GM20431 (cell line): ENCODE data around the gene CAPN13.

Source experiments
- in situ Hi-C: fragments of 300-500 bp; cut with MseI, MboI; formaldehyde crosslinking; loops from one replicate; pipeline ENCODE4 v1.15.0; 2020; ENCODE audit warnings: low sequenced_read_pairs; ENCODE audit not compliant: unreplicated experiment

CAPN13 gene

DNA sequence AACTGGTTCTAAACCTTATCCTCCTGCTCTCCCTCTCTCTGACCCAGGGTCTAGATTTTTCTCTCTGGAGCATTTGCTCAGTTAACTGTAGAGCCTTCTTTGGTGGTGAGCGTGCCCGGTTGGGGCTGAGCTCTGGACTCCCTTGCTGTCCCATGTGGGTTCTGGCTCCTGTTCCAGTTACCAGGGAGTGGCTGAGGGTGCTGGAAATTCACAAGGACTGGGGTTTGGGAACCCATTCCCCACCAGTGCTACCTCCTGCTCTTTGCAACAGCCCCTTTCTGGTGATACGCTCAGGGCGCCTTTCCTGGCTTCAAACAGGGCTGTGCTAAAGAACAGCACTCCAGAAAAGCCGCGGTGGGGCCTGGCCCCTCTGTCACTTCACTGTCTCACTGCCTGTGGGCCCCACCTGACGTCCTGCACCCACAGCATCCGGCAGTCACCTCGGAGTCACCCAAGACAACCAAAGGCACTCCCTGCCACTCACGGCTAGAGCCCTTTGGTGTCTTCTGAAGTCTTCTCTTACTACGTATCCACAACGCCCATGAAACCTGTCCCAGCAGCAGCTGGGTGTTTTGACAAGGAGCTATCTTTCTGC is 41.3 kb downstream of the CAPN13 start:
- in situ Hi-C loops = no loop called here

DNA sequence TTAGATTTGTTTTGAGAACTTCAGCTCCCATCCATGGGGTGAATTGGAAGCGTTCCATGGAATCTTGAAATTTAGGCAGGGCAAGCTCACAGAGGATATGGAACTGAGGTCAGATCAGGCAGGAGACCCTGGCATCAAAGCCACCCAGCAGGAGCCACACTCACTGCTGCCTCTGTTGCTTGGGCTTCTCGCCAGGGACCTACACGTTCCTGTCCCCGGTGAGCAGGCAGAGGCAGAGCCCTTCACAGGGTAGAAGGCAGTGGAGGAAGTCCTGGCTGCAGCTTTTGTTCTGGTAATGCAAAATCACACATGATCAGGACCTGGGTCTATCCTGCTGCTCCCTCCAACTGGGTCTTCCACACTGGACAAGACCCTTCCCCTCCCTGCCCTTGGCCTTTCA is 42.1 kb downstream of the CAPN13 start:
- in situ Hi-C loops = no loop called here

DNA sequence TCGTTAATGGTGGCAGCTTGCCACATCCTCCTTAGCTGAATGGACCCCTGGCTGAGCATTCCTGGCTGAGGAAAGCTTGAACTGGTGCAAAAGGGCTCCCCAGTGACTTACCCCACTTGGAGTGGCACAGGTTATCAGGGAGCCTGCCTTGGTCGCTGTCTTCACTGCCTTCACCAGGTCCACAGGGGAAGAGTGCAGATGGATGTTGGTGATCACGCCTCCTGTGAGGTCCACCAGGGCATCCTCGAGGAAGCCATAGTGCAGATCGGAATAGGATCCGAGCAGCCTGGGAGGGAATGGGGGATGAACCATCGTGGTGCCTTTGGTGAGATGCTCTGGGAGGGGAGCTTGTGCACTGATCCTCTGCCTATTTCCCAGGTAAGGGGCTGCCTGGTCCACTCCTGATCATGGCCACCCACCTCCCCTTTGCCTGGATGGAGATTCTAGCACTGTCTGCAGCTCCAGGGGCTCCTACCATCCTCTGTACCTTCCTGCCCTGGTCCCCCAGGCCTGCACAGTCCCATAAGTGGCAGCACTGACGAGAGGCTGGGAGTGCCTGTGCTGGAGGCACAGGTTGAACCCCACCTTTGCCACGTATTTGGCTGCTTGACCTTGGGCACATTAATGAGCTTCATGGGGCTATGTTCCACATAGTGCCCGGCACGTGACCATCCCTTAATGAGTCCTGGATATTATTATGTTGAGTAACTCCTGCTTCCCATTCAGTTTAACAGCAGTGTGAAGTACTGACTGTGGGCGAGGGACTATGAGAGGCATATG is 43.0 kb downstream of the CAPN13 start:
- in situ Hi-C loops = no loop called here

DNA sequence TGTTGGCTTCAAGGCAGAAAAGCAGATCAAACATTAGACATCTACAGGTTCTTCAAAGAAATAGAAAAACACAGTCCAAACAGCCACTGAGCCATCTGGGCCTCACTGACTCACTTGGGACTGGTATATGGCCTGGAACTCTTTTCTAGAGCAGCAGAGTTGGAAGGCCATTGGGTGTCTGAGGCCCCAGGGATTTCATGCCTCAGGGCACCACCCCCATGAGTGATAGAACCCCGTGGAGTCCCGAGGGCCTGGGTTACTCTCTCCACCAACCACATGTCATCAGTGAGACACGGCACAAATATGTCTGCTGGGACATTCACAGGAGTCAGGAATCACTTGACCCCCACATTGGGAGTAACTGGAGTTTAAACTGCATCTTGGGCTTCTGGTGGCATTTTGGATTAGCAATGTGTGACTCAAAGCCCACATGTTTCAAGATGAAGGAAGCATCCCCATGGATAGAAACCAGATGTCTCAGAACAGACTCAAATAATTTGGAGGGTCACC is 44.0 kb downstream of the CAPN13 start:
- in situ Hi-C loops = no loop called here

DNA sequence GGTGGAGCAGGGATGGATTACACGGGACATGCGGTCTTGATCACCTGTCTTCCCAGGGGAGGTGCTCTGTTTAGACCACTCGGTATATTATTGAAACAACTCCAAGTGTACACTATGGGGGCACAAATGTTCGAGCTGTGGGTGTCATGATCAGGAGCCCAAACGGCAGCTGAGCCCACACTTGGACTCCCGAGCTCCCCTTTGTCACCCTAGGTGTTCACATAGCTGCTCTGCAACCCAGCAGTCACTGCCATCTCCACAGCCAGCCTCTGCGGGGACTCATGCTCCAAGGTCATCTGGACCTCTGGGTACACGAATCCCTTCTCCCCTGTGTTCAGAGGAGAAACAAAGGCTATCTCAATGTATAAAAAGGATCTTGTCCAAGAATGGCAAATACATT is 46.0 kb downstream of the CAPN13 start:
- in situ Hi-C loops = no loop called here

DNA sequence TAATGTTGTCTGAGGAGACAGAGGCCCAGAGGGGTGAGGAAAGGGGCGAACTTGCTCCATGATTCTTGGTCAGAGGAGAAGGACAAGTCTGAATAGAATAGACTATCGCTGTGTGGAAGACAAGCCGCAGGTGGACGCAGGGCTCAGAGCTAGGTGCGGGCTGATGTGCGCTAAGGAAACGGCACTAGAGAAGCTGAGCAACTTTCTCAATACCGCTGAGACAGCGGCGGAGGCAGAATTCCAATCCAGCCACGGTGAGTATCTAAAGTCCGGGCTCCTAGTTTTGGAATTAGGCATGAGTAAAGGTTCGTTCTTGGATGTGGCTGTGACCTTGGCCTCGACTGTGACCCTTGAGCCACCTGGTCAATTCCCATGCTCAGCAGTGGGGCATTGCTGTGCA is 47.8 kb downstream of the CAPN13 start:
- in situ Hi-C loops = no loop called here

DNA sequence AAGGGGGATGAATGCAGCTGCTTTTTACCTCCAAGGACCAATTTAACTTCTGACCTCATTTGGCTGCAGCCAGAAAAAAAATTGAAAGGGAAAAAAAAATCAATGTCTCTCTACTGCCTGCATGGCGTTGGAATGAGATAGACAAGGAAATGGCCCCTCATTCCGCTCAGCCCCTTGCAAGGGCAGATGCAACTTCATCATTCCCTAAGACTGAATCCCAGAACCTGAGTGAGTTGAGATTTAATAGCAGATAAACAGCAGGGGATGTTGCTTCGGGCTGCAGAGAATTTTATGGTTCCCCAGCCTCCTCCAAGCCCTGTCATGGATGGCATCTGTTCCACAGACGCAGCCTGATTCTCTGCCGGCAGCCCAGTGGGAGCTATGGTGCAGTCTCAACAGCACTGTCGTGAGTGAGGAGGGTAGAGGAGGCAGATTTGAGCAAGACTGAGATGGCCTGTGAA is 49.0 kb downstream of the CAPN13 start:
- in situ Hi-C loops = no loop called here

DNA sequence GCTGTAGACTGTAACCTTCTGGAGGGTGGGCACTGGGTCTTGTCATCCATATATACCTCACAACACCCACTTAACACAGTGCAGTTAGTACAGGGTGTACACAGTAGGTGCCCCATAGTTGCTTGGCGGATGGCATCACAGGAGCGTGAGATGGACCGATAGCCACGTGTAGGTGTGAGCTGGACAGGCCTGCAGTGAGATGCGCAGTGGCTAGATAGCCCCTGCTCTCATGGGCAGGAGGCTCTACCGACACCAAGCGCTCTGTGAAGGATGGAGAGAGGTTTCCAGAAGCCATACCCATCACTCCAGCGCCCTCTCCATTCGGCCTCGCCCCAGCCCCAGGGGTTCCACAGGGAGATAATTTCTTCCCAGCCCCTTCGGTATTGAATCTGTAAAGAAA is 49.5 kb downstream of the CAPN13 start:
- in situ Hi-C loops = no loop called here

DNA sequence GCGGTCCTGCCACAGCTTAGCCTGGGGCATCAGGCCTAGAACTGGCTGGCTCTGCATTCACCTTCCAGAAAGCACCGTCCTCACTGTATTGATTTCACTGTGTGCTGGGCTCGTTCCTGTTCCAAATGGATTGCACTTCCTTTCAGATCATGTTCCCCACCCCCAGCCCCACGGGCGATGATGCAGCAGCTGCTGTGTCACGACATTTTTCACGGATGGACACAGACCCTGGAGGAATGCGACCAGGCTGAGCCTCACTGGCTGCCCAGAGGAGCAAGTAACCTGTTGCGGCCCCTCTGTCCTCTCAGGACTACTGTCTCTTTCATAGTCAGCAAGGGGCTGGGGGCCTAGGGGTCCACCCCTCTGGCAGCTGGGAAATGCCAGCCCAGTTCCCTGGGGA is 50.3 kb downstream of the CAPN13 start:
- in situ Hi-C loops = no loop called here

DNA sequence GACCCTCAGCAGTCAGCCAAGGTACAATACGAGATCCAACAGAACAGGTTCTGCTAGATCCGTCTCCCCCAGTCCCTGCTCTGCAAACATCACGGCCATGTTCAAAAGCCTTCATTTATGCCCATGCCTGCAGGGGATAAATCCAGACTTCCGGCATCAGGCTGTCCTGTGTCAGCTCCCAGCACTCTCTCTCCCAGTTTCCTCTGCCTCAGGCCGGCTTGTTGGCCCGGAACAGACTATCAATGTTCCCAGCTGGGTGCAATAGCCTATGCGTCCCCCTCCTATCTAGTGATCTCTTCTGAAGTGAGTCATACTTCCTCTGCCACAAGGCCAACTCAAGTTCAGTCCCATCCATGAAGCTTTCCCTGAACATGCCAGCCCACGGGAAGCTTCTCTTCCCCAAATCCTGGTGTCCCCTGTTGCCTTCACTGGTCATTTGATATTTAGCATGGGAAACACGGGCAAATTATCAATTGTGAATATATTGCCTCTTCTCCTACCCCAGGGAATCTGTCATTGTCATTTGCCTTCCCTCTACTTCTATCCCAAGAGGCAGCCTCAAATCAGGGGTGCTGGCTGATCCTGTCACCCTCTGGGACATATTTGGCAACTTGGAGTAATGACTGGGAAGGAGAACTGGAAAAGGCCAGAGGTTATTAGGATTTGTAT is 51.1 kb downstream of the CAPN13 start:
- in situ Hi-C loops = no loop called here

DNA sequence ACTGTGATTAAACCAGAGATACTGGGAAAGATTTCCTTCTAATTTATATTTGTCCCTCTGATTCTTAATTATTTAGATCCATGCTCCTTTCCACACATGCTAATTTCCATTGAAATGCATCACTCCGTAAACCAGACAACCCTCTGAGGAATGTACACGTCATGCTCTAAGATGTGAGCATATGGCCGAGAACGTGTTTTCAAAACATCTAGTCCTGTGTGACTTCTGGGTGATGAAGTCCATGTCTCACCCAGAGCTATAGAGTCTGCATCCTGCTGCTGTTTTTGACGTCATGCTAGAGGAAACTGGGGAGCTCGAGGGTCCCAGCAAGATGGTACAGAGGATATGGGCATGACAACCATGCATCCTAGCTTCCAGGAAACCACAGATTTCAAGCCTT is 53.6 kb downstream of the CAPN13 start:
- in situ Hi-C loops = no loop called here

DNA sequence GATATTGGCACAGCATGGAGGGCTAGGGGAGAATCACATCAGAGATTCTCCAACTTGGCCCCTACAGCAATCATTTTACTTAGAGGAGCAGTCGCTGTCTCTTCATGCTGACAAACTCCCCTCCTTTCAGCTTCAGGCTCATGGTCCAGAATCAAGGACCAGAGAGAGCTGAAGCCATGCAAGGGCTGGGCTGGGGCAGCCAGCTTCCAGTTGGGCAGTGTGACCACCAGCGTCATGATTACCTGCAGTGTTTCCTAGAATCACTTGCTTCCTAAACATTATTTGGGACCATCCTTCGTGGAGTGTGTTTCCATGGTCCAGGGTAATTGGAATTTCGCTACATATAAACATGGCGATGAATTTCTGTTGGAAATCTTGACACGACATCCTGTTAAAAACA is 54.4 kb downstream of the CAPN13 start:
- in situ Hi-C loops = no loop called here

DNA sequence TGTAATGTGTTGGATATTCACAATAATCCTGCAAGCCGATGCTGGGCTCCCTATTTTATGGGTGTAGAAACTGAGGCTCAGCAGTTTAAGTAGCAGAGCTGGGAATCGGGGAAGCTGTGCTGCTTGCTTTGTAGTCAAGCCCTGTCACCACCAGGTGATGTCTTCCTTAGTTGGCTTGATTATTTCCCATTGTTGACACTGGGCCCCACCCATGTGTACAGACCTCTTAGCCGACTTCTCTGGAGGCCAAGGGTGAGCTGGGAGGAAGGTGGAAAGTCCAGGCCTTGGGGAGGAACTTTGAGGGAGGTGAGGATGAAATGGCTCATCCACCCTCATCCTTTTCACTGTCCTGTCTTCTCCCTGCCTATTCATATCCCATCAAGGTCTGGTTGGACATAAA is 60.0 kb downstream of the CAPN13 start:
- in situ Hi-C loops = no loop called here

DNA sequence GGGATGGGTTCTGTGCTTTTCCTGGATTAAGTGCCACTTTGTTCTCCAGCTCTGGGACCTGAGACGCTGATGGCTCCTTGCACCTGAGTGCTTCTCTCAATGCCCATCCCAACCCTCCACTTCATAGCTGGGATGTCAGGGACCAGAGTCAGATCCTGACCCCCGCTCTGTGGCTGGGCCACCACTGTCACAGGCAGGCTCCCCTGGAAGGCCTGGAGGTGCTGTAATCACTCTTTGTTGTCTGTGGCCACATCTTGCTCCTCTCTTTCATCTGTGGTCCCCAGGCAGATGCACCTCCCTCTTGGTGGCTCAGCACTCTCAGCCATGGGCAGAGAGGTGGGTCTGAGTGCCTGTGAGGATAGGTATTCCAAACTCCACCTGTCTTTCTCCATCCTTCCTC is 62.4 kb downstream of the CAPN13 start:
- in situ Hi-C loops = no loop called here

DNA sequence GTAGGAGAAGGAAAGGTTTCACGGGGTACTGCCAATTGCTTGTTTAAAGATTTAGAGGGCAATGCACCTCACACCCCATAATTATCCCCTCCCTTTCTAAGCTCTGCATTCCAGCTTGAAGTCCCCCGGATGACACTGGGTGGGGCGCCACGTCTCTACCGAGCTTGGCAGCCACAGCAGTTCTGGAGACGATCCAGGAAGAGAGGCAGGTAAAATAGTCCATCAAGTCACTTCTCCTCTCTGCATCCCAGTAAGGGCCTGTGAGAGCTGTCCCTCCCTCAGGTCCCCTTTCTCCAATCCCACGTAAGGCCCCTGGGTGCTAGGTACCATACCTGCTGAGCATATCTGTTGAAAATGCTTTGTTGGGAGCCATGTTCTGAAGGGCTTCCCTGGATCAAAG is 65.7 kb downstream of the CAPN13 start:
- in situ Hi-C loops = no loop called here

DNA sequence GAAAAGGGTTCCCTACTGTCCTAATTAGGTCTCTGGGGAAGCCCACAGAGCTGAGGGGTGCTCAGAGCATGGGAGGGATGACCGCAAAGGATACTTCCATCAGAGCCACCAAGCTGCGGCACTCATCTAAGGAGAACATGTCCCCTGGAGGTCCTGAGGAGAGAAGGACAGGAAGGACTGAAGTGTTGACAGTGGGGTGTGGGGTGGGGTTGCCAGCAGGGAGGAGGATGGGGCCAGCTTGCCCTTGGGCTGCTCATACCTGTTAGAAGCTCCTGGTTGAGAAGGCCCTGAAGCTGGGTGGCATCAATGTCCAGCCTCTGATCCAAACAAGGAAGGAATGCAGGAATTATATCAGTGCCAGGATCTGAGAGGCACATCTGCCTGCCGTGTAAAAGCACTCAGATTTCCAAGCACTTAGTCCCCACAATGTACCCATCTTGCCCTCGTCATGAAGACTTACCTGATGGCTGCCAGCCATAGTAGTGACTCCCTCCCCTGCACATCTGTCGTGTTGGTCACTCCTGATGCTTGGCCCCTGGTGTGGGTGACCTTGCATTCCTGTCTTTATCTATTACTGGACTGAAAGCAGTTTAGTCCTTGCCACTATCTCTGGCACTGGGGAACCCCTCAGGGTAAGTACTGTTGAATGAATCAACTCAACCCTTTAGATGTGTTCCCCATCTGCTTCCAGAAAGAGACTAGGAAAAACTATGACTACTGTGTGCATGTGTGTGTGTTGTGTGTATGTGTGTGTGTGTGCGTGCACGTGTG is 68.9 kb downstream of the CAPN13 start:
- in situ Hi-C loops = no loop called here

DNA sequence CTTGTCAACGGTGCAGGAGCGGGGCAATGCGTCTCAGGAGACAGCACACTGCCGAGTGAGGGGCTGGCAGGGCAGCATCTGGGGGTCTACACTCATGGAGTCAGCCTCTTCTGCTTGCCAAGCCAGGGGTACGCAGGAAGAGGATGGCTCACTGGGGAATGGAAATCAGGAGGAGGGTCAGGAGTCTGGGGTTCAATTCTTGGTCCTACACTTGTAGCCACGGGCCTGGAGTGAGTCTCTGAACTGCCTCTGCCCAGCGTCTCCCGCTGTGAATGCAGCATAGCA is 70.0 kb downstream of the CAPN13 start:
- in situ Hi-C loops = no loop called here

DNA sequence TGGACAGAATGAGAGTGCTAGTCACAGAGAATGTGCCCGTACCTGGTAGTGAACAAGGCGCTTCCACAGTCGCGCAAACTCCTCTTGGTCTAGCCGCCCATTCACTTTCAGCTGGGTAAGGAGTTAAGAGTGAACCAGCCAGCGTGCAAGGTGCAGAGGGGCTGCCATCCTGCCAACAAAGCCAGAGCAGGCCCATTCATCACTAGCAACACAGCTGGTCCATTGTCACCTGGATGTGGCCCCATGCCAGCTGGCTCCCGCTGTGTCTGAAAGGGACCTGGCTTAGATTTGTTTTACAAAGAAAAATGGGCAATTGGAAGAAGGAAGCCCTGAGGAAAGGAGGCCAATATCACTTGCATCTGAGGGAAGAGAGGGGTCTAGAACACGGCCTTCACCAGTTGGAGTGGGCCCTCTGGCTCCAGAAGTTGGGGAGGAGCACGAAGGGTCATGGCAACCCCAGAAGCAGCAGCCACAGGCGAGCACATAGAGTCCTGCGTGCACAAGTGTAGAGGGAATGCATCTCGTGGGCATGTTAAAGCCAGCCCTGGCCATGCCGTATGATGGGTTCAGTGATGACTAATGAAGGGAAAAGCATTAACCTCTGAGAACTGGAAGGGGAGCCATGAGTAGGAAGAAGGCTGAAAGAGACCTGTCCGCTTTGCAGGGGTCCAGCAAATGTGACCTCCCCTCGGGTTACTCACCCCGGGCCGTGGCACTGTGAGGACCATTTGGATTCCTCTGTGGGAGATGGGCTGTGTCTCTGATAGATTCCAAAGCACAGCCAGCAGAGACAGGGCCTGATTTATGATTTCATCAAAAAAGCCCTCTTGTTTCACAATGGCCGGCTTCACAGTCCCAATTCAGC is 70.6 kb downstream of the CAPN13 start:
- in situ Hi-C loops = no loop called here

DNA sequence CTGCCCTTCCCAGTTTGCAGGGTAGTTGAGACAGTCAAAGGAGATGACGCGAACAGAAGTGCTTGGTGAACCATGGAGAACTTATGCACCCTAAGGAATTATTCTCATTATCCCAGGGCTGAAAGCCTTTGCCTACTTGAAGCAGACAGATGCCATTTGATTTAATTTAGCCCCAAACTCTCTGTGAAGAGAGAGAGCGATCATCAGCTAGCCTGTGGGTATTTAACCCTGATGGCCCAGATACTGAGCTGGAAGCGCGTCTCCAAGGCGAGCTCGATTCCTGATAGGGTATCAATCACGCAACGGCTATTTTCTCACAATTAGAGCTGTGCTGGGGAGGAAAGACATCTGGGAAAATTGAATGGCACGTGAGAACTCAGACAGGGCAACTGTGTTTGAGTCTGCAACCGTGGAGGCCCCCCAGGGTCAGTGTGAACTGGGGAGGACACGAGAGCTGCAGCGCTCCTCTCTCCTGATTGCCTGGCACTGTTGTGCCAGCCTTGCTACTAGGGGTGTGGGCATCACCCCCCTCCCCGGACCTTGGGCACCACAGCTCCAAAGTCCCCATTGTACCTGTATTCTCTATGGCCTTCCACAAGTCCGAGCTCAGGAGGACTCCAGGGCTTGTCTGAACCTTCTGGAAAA is 73.2 kb downstream of the CAPN13 start:
- in situ Hi-C loops = no loop called here
